B cell (primary cell): Measurements from ENCODE around the gene POLR1B.

ENCODE experiments used
- CTCF ChIP-seq: fragments of 200-600 bp; IDR thresholded peaks from one replicate; pipeline ENCODE4 v1.8.0; 2022; ENCODE audit warnings: antibody characterized with exemption, mild to moderate bottlenecking
- EZH2 ChIP-seq: IDR thresholded peaks from 2 replicates; pipeline ENCODE4 v1.6.1; 2012; ENCODE audit warnings: borderline replicate concordance, low read depth, mild to moderate bottlenecking, moderate library complexity, low read length; ENCODE audit not compliant: insufficient read depth, poor library complexity, severe bottlenecking

GRCh38 chr2:112584891-112585250 lies 42.6 kb downstream of the POLR1B start:
- TF ChIP-seq CTCF: no peak
- no peak for TF ChIP-seq EZH2
